HEK293 (cell line): ENCODE results near the gene RASL10A.

Experiments
- CTCF ChIA-PET: fragments of 350-600 bp; formaldehyde crosslinking; extraction: SDS; loops from one replicate; lab custom pipeline; 2021; ENCODE audit warnings: antibody characterized with exemption; lab: Yijun Ruan, JAX
- POLR2A ChIA-PET: fragments of 300-600 bp; formaldehyde crosslinking; extraction: SDS; loops from one replicate; lab custom pipeline; 2020; ENCODE audit warnings: antibody characterized with exemption, inconsistent platforms; lab: Yijun Ruan, JAX
- H3K27ac ChIP-seq: fragments of 200-500 bp; sonication (Bioruptor generic); 2 replicates; pipeline ENCODE4 v1.5.1; 2014; ENCODE audit warnings: low read depth, low read length, control low read depth, inconsistent platforms; ENCODE audit errors: extremely low read depth
- H3K36me3 ChIP-seq, 2 experiments: fragments of 200-500 bp in 1 of 2; sonication (Bioruptor generic) in 1 of 2; 1 replicate in 1 of 2; 2 replicates in 1 of 2; pipeline ENCODE4 v1.5.1; 2014 to 2017; ENCODE audit warnings: inconsistent platforms in 2 of 2, low read length in 2 of 2; ENCODE audit not compliant: control insufficient read depth in 2 of 2, insufficient read depth in 1 of 2
- H3K4me1 ChIP-seq: fragments of 200-500 bp; sonication (Bioruptor generic); 2 replicates; pipeline ENCODE4 v1.5.1; 2014; ENCODE audit warnings: mild to moderate bottlenecking, low read length, inconsistent platforms; ENCODE audit not compliant: control insufficient read depth, insufficient read depth
- H3K4me3 ChIP-seq: 2 replicates; pipeline ENCODE4 v1.5.1; 2011; ENCODE audit warnings: low read depth, mild to moderate bottlenecking, control low read depth, low read length, moderate library complexity
- H3K9me3 ChIP-seq: fragments of 200-500 bp; sonication (Bioruptor generic); 2 replicates; pipeline ENCODE4 v1.5.1; 2014; ENCODE audit warnings: low read depth, low read length, inconsistent platforms; ENCODE audit not compliant: control insufficient read depth, insufficient read depth
- BCL6B ChIP-seq: fragments of 450-650 bp; formaldehyde crosslinking; IDR thresholded peaks from 2 replicates; pipeline ENCODE4 v1.5.1; 2017; ENCODE audit warnings: missing biosample characterization, missing genetic modification characterization
- HOXC10 ChIP-seq: sonication (generic); formaldehyde crosslinking; IDR thresholded peaks from 2 replicates; pipeline ENCODE4 v1.8.1; 2023; ENCODE audit warnings: mild to moderate bottlenecking, missing genetic modification reagents
- KLF17 ChIP-seq: fragments of 450-650 bp; formaldehyde crosslinking; IDR thresholded peaks from 2 replicates; pipeline ENCODE4 v1.5.1; 2016; ENCODE audit warnings: missing biosample characterization, missing genetic modification characterization
- MYNN ChIP-seq: fragments of 450-650 bp; formaldehyde crosslinking; IDR thresholded peaks from 2 replicates; pipeline ENCODE4 v1.5.1; 2016; ENCODE audit warnings: missing biosample characterization, missing genetic modification characterization, borderline replicate concordance
- PRDM2 ChIP-seq: fragments of 450-650 bp; formaldehyde crosslinking; IDR thresholded peaks from 2 replicates; pipeline ENCODE4 v1.5.1; 2016; ENCODE audit warnings: missing biosample characterization, missing genetic modification characterization, borderline replicate concordance
- YY2 ChIP-seq: fragments of 450-650 bp; formaldehyde crosslinking; IDR thresholded peaks from 2 replicates; pipeline ENCODE4 v1.5.1; 2016; ENCODE audit warnings: missing biosample characterization, missing genetic modification characterization
- ZBTB7A ChIP-seq: fragments of 450-650 bp; formaldehyde crosslinking; IDR thresholded peaks from 2 replicates; pipeline ENCODE4 v1.5.1; 2016; ENCODE audit warnings: low read depth, missing biosample characterization, missing genetic modification characterization
- ZBTB8A ChIP-seq: fragments of 450-650 bp; formaldehyde crosslinking; IDR thresholded peaks from 2 replicates; pipeline ENCODE4 v1.5.1; 2016; ENCODE audit warnings: missing biosample characterization, missing genetic modification characterization
- ZFP69B ChIP-seq: fragments of 450-650 bp; formaldehyde crosslinking; IDR thresholded peaks from 2 replicates; pipeline ENCODE4 v1.5.1; 2016; ENCODE audit warnings: missing biosample characterization, missing genetic modification characterization
- ZNF121 ChIP-seq: fragments of 450-650 bp; formaldehyde crosslinking; IDR thresholded peaks from 2 replicates; pipeline ENCODE4 v1.5.1; 2016; ENCODE audit warnings: missing biosample characterization, missing genetic modification characterization
- ZNF133 ChIP-seq: fragments of 450-650 bp; formaldehyde crosslinking; IDR thresholded peaks from 2 replicates; pipeline ENCODE4 v1.5.1; 2016; ENCODE audit warnings: missing biosample characterization, missing genetic modification characterization
- ZNF157 ChIP-seq: fragments of 450-650 bp; formaldehyde crosslinking; IDR thresholded peaks from 2 replicates; pipeline ENCODE4 v1.5.1; 2016; ENCODE audit warnings: missing biosample characterization, missing genetic modification characterization
- ZNF175 ChIP-seq: fragments of 450-650 bp; formaldehyde crosslinking; IDR thresholded peaks from 2 replicates; pipeline ENCODE4 v1.5.1; 2016; ENCODE audit warnings: missing biosample characterization, missing genetic modification characterization
- ZNF221 ChIP-seq: fragments of 450-650 bp; formaldehyde crosslinking; IDR thresholded peaks from 2 replicates; pipeline ENCODE4 v1.5.1; 2017; ENCODE audit warnings: missing biosample characterization, missing genetic modification characterization, borderline replicate concordance
- ZNF274 ChIP-seq, 2 experiments: fragments of 200-500 bp in 1 of 2; fragments of 450-650 bp in 1 of 2; sonication (Bioruptor generic) in 1 of 2; formaldehyde crosslinking in 1 of 2; IDR thresholded peaks; 2 replicates each; pipeline versions ENCODE4 v1.5.1 to v1.6.1; 2014 to 2016; ENCODE audit warnings: borderline replicate concordance in 1 of 2, inconsistent platforms in 1 of 2, low read length in 1 of 2, missing biosample characterization in 1 of 2, missing genetic modification characterization in 1 of 2
- ZNF302 ChIP-seq: fragments of 450-650 bp; formaldehyde crosslinking; IDR thresholded peaks from 2 replicates; pipeline ENCODE4 v1.5.1; 2016; ENCODE audit warnings: missing biosample characterization, missing genetic modification characterization, low read depth
- ZNF394 ChIP-seq: fragments of 450-650 bp; formaldehyde crosslinking; IDR thresholded peaks from 2 replicates; pipeline ENCODE4 v1.5.1; 2016; ENCODE audit warnings: missing biosample characterization, missing genetic modification characterization, mild to moderate bottlenecking, moderate library complexity, borderline replicate concordance
- ZNF433 ChIP-seq: fragments of 450-650 bp; formaldehyde crosslinking; IDR thresholded peaks from 2 replicates; pipeline ENCODE4 v1.5.1; 2016; ENCODE audit warnings: missing biosample characterization, missing genetic modification characterization, low read depth
- ZNF48 ChIP-seq: fragments of 450-650 bp; formaldehyde crosslinking; IDR thresholded peaks from 2 replicates; pipeline ENCODE4 v1.5.1; 2016; ENCODE audit warnings: missing biosample characterization, missing genetic modification characterization
- ZNF560 ChIP-seq: fragments of 450-650 bp; formaldehyde crosslinking; IDR thresholded peaks from 2 replicates; pipeline ENCODE4 v1.5.1; 2017; ENCODE audit warnings: missing biosample characterization, missing genetic modification characterization, borderline replicate concordance
- ZNF600 ChIP-seq: fragments of 450-650 bp; formaldehyde crosslinking; IDR thresholded peaks from 2 replicates; pipeline ENCODE4 v1.5.1; 2016; ENCODE audit warnings: missing biosample characterization, missing genetic modification characterization
- ZNF677 ChIP-seq: fragments of 450-650 bp; IDR thresholded peaks from 2 replicates; pipeline ENCODE4 v1.5.0; 2018; ENCODE audit warnings: missing biosample characterization, mild to moderate bottlenecking, missing genetic modification characterization, moderate library complexity
- ZSCAN16 ChIP-seq: fragments of 450-650 bp; formaldehyde crosslinking; IDR thresholded peaks from 2 replicates; pipeline ENCODE4 v1.5.1; 2016; ENCODE audit warnings: missing biosample characterization, missing genetic modification characterization
- TF ChIP-seq, protein P1 (sequence below): fragments of 450-650 bp; formaldehyde crosslinking; IDR thresholded peaks from 2 replicates; pipeline ENCODE4 v1.5.1; 2016; ENCODE audit warnings: missing biosample characterization, missing genetic modification characterization

The RASL10A gene

GRCh38 chr22:29331658-29332300 is 16.3 kb upstream of the RASL10A start:
- CTCF ChIA-PET: interaction anchor here (1.5 kb wide), 1 partner anchor 27 kb away, joined by 3 read pairs; no protein-coding TSS in a partner anchor
- Histone ChIP-seq H3K4me1 (no peaks in the 10 kb centered on the region), H3K36me3 (peaks cover 0 to 98% of the 10 kb centered on the region in 2 experiments; a peak in 2 of 3 replicates), H3K9me3 (no peaks in the 10 kb centered on the region), H3K27ac (no peak overlapping the region)
- no peak for TF ChIP-seq YY2 (tag by site-specific recombination)
- no peak for TF ChIP-seq MYNN
- no peak for TF ChIP-seq ZNF302
- TF ChIP-seq ZNF121 (tag by site-specific recombination): no peak
- no peak for TF ChIP-seq ZNF677 (tag by site-specific recombination)
- no peak for TF ChIP-seq ZNF221 (tag by site-specific recombination)
- TF ChIP-seq, protein P1, sequence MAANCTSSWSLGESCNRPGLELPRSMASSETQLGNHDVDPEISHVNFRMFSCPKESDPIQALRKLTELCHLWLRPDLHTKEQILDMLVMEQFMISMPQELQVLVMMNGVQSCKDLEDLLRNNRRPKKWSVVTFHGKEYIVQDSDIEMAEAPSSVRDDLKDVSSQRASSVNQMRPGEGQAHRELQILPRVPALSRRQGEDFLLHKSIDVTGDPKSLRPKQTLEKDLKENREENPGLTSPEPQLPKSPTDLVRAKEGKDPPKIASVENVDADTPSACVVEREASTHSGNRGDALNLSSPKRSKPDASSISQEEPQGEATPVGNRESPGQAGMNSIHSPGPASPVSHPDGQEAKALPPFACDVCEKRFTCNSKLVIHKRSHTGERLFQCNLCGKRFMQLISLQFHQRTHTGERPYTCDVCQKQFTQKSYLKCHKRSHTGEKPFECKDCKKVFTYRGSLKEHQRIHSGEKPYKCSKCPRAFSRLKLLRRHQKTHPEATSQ (tag by site-specific recombination): no peak
- no peak for TF ChIP-seq ZNF433
- TF ChIP-seq HOXC10: no peak
- no peak for TF ChIP-seq BCL6B (tag by site-specific recombination)
- TF ChIP-seq ZNF48: no peak
- TF ChIP-seq KLF17 (tag by site-specific recombination): no peak
- no peak for TF ChIP-seq ZSCAN16 (tag by site-specific recombination)
- TF ChIP-seq ZFP69B (tag by site-specific recombination): no peak
- TF ChIP-seq ZNF560 (tag by site-specific recombination): no peak
- TF ChIP-seq ZNF274 (IDR thresholded peaks at IDR 0.05; ENCODE audit: low read length): no peak
- no peak for TF ChIP-seq ZNF274 (tag by site-specific recombination; IDR thresholded peaks at IDR 0.05; ENCODE audit: borderline replicate concordance)
- TF ChIP-seq ZNF175: no peak
- no peak for TF ChIP-seq ZNF600 (tag by site-specific recombination)
- TF ChIP-seq, all 188 proteins: peak for 0
- H3K4me3 ChIP-seq: no peak overlapping the region
- POLR2A ChIA-PET: no interaction called here

DNA sequence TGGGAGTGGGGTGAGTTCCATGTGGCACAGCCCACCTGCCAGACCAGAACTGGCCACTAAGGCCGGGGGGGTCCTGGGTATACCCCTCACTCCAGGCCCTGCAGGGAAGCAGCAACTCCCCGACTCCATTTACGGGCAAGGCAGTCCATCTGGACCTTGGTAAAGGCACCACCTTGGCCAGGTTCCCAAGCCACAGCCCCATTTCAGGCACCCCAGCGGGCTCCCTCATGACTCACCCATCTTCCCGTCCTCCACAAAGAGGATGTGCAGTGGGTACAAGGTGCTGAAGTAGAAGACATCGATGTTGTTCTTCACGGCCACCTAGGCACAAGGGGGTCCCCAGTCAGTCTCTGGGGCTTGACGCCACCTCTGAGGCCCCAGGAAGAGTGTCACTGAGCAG is 15.7 kb upstream of the RASL10A start:
- no peaks in the 10 kb centered on the region for H3K4me1 ChIP-seq
- no peak overlapping the region for H3K27ac ChIP-seq
- CTCF ChIA-PET: interaction anchor here (1.5 kb wide), 1 partner anchor 28 kb away, joined by 3 read pairs; no protein-coding TSS in a partner anchor
- no peaks in the 10 kb centered on the region for H3K9me3 ChIP-seq
- H3K36me3 ChIP-seq: peaks cover 0 to 99% of the 10 kb centered on the region in 2 experiments; a peak in 2 of 3 replicates
- POLR2A ChIA-PET: no interaction called here
- TF ChIP-seq ZBTB8A (tag by site-specific recombination) (peak; percentile 85), PRDM2 (tag by site-specific recombination) (no peak), ZNF133 (tag by site-specific recombination) (no peak), ZBTB7A (no peak), ZNF394 (no peak), ZNF157 (tag by site-specific recombination) (no peak)
- H3K4me3 ChIP-seq: no peak overlapping the region
